ENCODE results near the gene KCNQ1. TPM values are rescaled to one million over a fixed set of nuclear protein-coding genes. Genes with fewer than 3 reads are reported as not detected.

Gene KCNQ1
- total RNA-seq, 6 donors from 2014 or later, result 18.0 to 45.4 (median 32.7) TPM

DNA sequence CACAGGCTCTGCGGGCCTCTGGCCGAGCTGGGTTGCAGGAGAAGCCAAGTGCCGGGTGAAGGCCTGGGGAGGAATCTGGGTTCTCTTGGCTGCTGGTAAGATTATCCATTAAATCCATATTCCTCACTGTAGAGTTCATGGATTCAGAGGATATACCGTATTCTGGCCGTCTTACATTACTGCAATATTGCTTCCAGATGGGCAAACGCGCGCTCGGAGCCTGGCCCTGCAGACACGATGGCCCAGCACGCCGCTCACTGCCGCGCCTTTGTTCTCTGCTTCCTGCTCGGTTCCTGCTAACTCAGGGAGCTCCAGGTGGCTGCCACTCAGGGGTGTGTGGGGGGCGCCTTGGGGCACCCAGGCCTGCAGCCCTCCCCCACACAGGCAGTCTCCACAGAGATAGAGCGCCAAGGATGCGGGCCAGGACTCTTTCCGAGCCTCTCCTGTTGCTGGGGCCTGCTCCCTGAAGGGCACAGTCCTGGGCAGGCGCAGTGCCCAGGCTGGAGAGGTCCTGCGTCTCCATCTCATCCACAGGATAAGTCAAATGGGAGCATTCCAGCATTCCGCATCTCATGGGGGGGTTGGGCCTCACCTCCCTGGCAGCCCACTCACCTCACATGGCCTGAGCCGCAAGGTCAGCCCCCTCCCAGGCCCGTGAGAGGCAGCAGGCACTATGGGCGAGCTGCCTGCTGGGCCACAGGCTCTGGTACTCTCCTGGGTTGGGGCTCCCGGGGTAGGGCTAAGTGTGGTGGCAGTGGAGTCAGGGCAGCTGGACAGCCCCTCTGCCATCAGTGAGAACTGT lies 269.1 kb downstream of the KCNQ1 start:
- no peak overlapping the region for H3K27ac ChIP-seq
- H3K4me3 ChIP-seq, result no peak overlapping the region
- 94 to 95% methylated on average over 26 of the region's 26 CpGs for WGBS, 2 donors
- DNase-seq (peak in 1 of 2 donors; percentile 66), ATAC-seq (ENCODE audit: low FRiP score in 2 of 2) (no peak)
- TF ChIP-seq EP300 (IDR thresholded peaks at IDR 0.05), result no peak
- TF ChIP-seq, protein P1, sequence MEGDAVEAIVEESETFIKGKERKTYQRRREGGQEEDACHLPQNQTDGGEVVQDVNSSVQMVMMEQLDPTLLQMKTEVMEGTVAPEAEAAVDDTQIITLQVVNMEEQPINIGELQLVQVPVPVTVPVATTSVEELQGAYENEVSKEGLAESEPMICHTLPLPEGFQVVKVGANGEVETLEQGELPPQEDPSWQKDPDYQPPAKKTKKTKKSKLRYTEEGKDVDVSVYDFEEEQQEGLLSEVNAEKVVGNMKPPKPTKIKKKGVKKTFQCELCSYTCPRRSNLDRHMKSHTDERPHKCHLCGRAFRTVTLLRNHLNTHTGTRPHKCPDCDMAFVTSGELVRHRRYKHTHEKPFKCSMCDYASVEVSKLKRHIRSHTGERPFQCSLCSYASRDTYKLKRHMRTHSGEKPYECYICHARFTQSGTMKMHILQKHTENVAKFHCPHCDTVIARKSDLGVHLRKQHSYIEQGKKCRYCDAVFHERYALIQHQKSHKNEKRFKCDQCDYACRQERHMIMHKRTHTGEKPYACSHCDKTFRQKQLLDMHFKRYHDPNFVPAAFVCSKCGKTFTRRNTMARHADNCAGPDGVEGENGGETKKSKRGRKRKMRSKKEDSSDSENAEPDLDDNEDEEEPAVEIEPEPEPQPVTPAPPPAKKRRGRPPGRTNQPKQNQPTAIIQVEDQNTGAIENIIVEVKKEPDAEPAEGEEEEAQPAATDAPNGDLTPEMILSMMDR (IDR thresholded peaks at IDR 0.05), result no peak
- no peak for TF ChIP-seq POLR2AphosphoS5 (IDR thresholded peaks at IDR 0.05)
- no peak for TF ChIP-seq POLR2A (IDR thresholded peaks at IDR 0.05)
- H3K36me3 ChIP-seq, result no peaks in the 10 kb centered on the region
- no peaks in the 10 kb centered on the region for H3K9me3 ChIP-seq
- no peaks in the 10 kb centered on the region for H3K27me3 ChIP-seq
- peaks cover 0 to under 1% (median 0%) of the 10 kb centered on the region in 4 donors for H3K4me1 ChIP-seq

DNA sequence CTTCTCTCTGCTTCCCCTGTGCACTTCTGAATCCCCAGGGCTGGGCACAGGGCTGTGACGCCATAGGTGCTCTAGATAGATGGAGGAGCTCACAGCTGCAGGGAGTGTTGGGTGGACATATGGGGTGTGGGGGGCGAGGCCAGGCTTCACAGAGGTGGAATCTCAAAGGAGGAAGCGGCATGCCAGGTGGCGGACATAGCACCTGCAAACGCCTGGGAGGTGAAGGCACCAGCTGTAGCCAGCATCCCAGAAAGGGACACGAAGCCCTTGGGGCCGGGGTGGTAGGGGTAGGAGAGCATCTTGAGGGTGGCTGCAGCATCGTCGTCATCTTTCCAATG lies 269.6 kb downstream of the KCNQ1 start:
- H3K27ac ChIP-seq, result no peak overlapping the region
- H3K4me3 ChIP-seq, result no peak overlapping the region
- DNase-seq (no peak), ATAC-seq (ENCODE audit: low FRiP score in 2 of 2) (no peak)
- TF ChIP-seq POLR2A (IDR thresholded peaks at IDR 0.05) (no peak), POLR2AphosphoS5 (IDR thresholded peaks at IDR 0.05) (no peak), EP300 (IDR thresholded peaks at IDR 0.05) (no peak)
- TF ChIP-seq, protein P1 (IDR thresholded peaks at IDR 0.05), result no peak
- 93 to 94% methylated on average over 8 to 9 of the region's 9 CpGs for WGBS, 2 donors
- H3K4me1 ChIP-seq, result no peaks in the 10 kb centered on the region
- no peaks in the 10 kb centered on the region for H3K27me3 ChIP-seq
- H3K36me3 ChIP-seq, result no peaks in the 10 kb centered on the region
- no peaks in the 10 kb centered on the region for H3K9me3 ChIP-seq

DNA sequence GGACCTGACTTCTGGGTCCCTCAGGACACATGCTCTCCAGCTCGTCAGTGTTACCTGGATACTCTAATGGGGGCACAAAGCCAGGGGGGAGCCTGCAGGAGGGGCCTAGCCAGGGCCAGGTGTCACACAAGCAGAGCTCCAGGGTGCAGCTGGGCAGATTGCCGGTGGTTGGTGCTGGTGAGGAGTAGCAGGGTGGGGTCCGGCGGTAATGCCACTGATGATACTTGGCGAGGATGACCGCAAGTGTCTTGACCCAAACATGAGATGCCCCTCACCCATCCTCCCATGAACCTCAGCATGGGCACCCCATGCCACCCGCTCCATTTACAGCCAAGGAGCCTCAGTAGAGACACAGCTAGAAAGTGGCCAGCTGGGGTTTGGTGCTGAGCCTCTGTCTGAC lies 270.1 kb downstream of the KCNQ1 start:
- Histone ChIP-seq H3K9me3 (no peaks in the 10 kb centered on the region), H3K27ac (no peak overlapping the region), H3K36me3 (no peaks in the 10 kb centered on the region), H3K4me1 (no peaks in the 10 kb centered on the region), H3K27me3 (no peaks in the 10 kb centered on the region), H3K4me3 (no peak overlapping the region)
- WGBS, 2 donors, result 94 to 97% methylated on average over 3 to 7 of the region's 7 CpGs
- TF ChIP-seq POLR2A (IDR thresholded peaks at IDR 0.05), result no peak
- TF ChIP-seq POLR2AphosphoS5 (IDR thresholded peaks at IDR 0.05), result no peak
- no peak for TF ChIP-seq EP300 (IDR thresholded peaks at IDR 0.05)
- TF ChIP-seq, protein P1 (IDR thresholded peaks at IDR 0.05), result no peak
- no peak for DNase-seq
- no peak for ATAC-seq (ENCODE audit: low FRiP score in 2 of 2)

- no peak for TF ChIP-seq POLR2AphosphoS5 (IDR thresholded peaks at IDR 0.05)
- no peak for TF ChIP-seq EP300 (IDR thresholded peaks at IDR 0.05)
- TF ChIP-seq, protein P1 (IDR thresholded peaks at IDR 0.05), result no peak
- no peak for TF ChIP-seq POLR2A (IDR thresholded peaks at IDR 0.05)
- DNase-seq, result peak in 1 of 2 donors; percentile 35
- Histone ChIP-seq H3K27me3 (no peaks in the 10 kb centered on the region), H3K4me3 (no peak overlapping the region), H3K36me3 (no peaks in the 10 kb centered on the region), H3K9me3 (no peaks in the 10 kb centered on the region), H3K4me1 (no peaks in the 10 kb centered on the region), H3K27ac (no peak overlapping the region)
- ATAC-seq (ENCODE audit: low FRiP score in 2 of 2), result no peak
- 94 to 99% methylated on average over 10 to 14 of the region's 15 CpGs for WGBS, 2 donors
These were observed 271.0 kb downstream of the KCNQ1 start for GRCh38 chr11:2715716-2716350.

Data from upper lobe of left lung (tissue), 6 donors.